HG02678 (cell line): ENCODE measurements around the gene STAT3.
"Not testable (repeated sequence)": the region's sequence is repeated elsewhere in the genome, so short reads cannot be mapped to it uniquely, and the experiment has no call there.

ENCODE experiments used
- ATAC-seq: cut with Tn5 transposase; IDR thresholded peaks from one replicate; pipeline ENCODE4 v1.9.1; 2021; ENCODE audit warnings: mild to moderate bottlenecking, moderate library complexity; ENCODE audit not compliant: unreplicated experiment

Gene STAT3

GRCh38 chr17:42317967-42318366 lies 70.3 kb downstream of the STAT3 start:
- not testable (repeated sequence) for ATAC-seq

GRCh38 chr17:42317266-42317845 lies 70.9 kb downstream of the STAT3 start:
- ATAC-seq, result no peak

GRCh38 chr17:42316755-42317154 lies 71.5 kb downstream of the STAT3 start:
- no peak for ATAC-seq

GRCh38 chr17:42315402-42316156 lies 72.7 kb downstream of the STAT3 start:
- no peak for ATAC-seq

- no peak for ATAC-seq
These were observed 74.3 kb downstream of the STAT3 start for GRCh38 chr17:42313773-42314566.

GRCh38 chr17:42313389-42313772 lies 74.9 kb downstream of the STAT3 start:
- no peak for ATAC-seq

- ATAC-seq, result no peak
These were observed 75.7 kb downstream of the STAT3 start for GRCh38 chr17:42312285-42313130.

- no peak for ATAC-seq
These were observed 76.3 kb downstream of the STAT3 start for GRCh38 chr17:42312035-42312284.

- ATAC-seq, result no peak
These were observed 76.8 kb downstream of the STAT3 start for GRCh38 chr17:42311240-42312034.

GRCh38 chr17:42310787-42311215 lies 77.4 kb downstream of the STAT3 start:
- no peak for ATAC-seq

GRCh38 chr17:42309986-42310786 lies 78.1 kb downstream of the STAT3 start:
- ATAC-seq, result no peak

GRCh38 chr17:42309142-42309541 lies 79.1 kb downstream of the STAT3 start:
- no peak for ATAC-seq

- ATAC-seq, result no peak
These were observed 79.8 kb downstream of the STAT3 start for GRCh38 chr17:42308446-42308845.

GRCh38 chr17:42307362-42307927 lies 80.8 kb downstream of the STAT3 start:
- ATAC-seq, result no peak

GRCh38 chr17:42306385-42306667 lies 81.9 kb downstream of the STAT3 start:
- no peak for ATAC-seq

GRCh38 chr17:42305543-42306384 lies 82.5 kb downstream of the STAT3 start:
- ATAC-seq, result no peak

GRCh38 chr17:42305031-42305330 lies 83.3 kb downstream of the STAT3 start:
- not testable (repeated sequence) for ATAC-seq

GRCh38 chr17:42304187-42305030 lies 83.8 kb downstream of the STAT3 start:
- no peak for ATAC-seq
